HCT116 (cell line): ENCODE data around the gene MAGEA9. TPM values are rescaled to one million over a fixed set of nuclear protein-coding genes. Genes with fewer than 3 reads are reported as not detected.

Experiments
- ATAC-seq: fragments of 200-7000 bp; cut with Tn5 transposase; 2 replicates; pipeline ENCODE4 v1.9.1; 2020; ENCODE audit warnings: mild to moderate bottlenecking, moderate library complexity
- BruUV-seq: library from RNA; stranded (reverse); fragments of 400-500 nt; replicated peaks from 2 replicates; lab custom pipeline; 2021; lab: Mats Ljungman, UMichigan
- CTCF ChIA-PET: fragments of 300-600 bp; sonication (Branson Sonifier 250); formaldehyde crosslinking; loops from one replicate; lab custom pipeline; 2021; ENCODE audit warnings: antibody characterized with exemption; lab: Charles Lee
- POLR2A ChIA-PET: fragments of 300-600, 350-600 bp; sonication (Branson Sonifier 250); formaldehyde crosslinking; loops from one replicate; lab custom pipeline; 2021; ENCODE audit warnings: antibody characterized with exemption; lab: Charles Lee
- RAD21 ChIA-PET, 2 experiments: fragments of 300-600 bp; sonication (Branson Sonifier 250); formaldehyde crosslinking; loops; one replicate each; lab custom pipeline; 2023; ENCODE audit warnings: low total read pairs in 2 of 2; ENCODE audit not compliant: uncharacterized antibody in 2 of 2, unreplicated experiment in 2 of 2, low non-redundant PET in 1 of 2; lab: Charles Lee
- DNase-seq: peaks from one replicate; pipeline ENCODE4 v3.0.0-alpha.2; 2010; ENCODE audit warnings: low read depth, low spot score
- H2AFZ ChIP-seq: fragments of 200-600 bp; shearing (Covaris generic), sonication (generic); 2 replicates; pipeline ENCODE4 v1.6.1; 2017; ENCODE audit warnings: low read depth, mixed run types, mixed read lengths, antibody characterized with exemption, low read length; ENCODE audit not compliant: poor library complexity, severe bottlenecking
- H3K27ac ChIP-seq: 2 replicates; pipeline ENCODE4 v1.5.1; 2012; ENCODE audit warnings: low read depth, low read length
- H3K27me3 ChIP-seq: fragments of 200-600 bp; sonication (generic); 2 replicates; pipeline ENCODE4 v1.6.1; 2016; ENCODE audit warnings: mixed run types, low read length, mixed read lengths; ENCODE audit not compliant: insufficient read depth
- H3K36me3 ChIP-seq, 2 experiments: fragments of 200-500 bp in 1 of 2; fragments of 200-600 bp in 1 of 2; sonication (Bioruptor generic) in 1 of 2; sonication (generic) in 1 of 2; 2 replicates each; pipeline versions ENCODE4 v1.5.1 to v1.6.1; 2014 to 2016; ENCODE audit warnings: low read length in 2 of 2, inconsistent platforms in 1 of 2, mixed read lengths in 1 of 2, mixed run types in 1 of 2; ENCODE audit not compliant: insufficient read depth in 2 of 2, control insufficient read depth in 1 of 2
- H3K4me1 ChIP-seq, 2 experiments: fragments of 200-600 bp in 1 of 2; sonication (generic) in 1 of 2; 2 replicates each; pipeline versions ENCODE4 v1.5.1 to v1.6.1; 2012 to 2017; ENCODE audit warnings: low read length in 2 of 2, inconsistent platforms in 1 of 2, mild to moderate bottlenecking in 1 of 2, mixed read lengths in 1 of 2, mixed run types in 1 of 2, moderate library complexity in 1 of 2; ENCODE audit not compliant: insufficient read depth in 2 of 2, control insufficient read depth in 1 of 2
- H3K4me2 ChIP-seq: fragments of 200-600 bp; sonication (generic); 2 replicates; pipeline ENCODE4 v1.6.1; 2017; ENCODE audit warnings: mixed run types, low read length, mixed read lengths
- H3K4me3 ChIP-seq, 2 experiments: fragments of 200-600 bp in 1 of 2; sonication (generic) in 1 of 2; replicated peaks in 1 of 2; 2 replicates each; pipeline ENCODE4 v1.5.1; 2011 to 2016; ENCODE audit warnings: low read length in 2 of 2, control low read depth in 1 of 2, low read depth in 1 of 2, mild to moderate bottlenecking in 1 of 2, mixed read lengths in 1 of 2, mixed run types in 1 of 2
- H3K79me2 ChIP-seq: fragments of 200-600 bp; sonication (generic); 2 replicates; pipeline ENCODE4 v1.6.1; 2017; ENCODE audit warnings: mild to moderate bottlenecking, mixed run types, low read length, moderate library complexity, mixed read lengths; ENCODE audit not compliant: insufficient read depth
- H3K9ac ChIP-seq: fragments of 200-600 bp; sonication (generic); 2 replicates; pipeline ENCODE4 v1.6.1; 2016; ENCODE audit warnings: low read length, mixed read lengths
- H3K9me2 ChIP-seq: fragments of 200-600 bp; sonication (generic), shearing (Covaris generic); 2 replicates; pipeline ENCODE4 v1.6.1; 2017; ENCODE audit warnings: mixed run types, mild to moderate bottlenecking, moderate library complexity; ENCODE audit not compliant: insufficient read depth
- H3K9me3 ChIP-seq, 2 experiments: fragments of 200-500 bp in 1 of 2; fragments of 200-600 bp in 1 of 2; sonication (Bioruptor generic) in 1 of 2; sonication (generic) in 1 of 2; 2 replicates each; pipeline ENCODE4 v1.6.1; 2014 to 2017; ENCODE audit warnings: low read length in 2 of 2, mixed read lengths in 2 of 2, inconsistent platforms in 1 of 2, low read depth in 1 of 2, mild to moderate bottlenecking in 1 of 2, mixed run types in 1 of 2, moderate library complexity in 1 of 2; ENCODE audit not compliant: control insufficient read depth in 1 of 2, insufficient read depth in 1 of 2
- H4K20me1 ChIP-seq: fragments of 200-600 bp; sonication (generic), shearing (Covaris generic); 2 replicates; pipeline ENCODE4 v1.6.1; 2017; ENCODE audit warnings: mixed run types, mild to moderate bottlenecking, moderate library complexity; ENCODE audit not compliant: insufficient read depth
- CBX3 ChIP-seq: IDR thresholded peaks from 2 replicates; pipeline ENCODE4 v1.6.1; 2012; ENCODE audit warnings: low read depth
- CEBPB ChIP-seq: IDR thresholded peaks from 2 replicates; pipeline ENCODE4 v1.6.1; 2012; ENCODE audit warnings: low read depth
- ELF1 ChIP-seq: IDR thresholded peaks from 2 replicates; pipeline ENCODE4 v1.6.1; 2012; ENCODE audit warnings: low read depth, borderline replicate concordance
- EZH2 ChIP-seq: fragments of 200-600 bp; sonication (generic); IDR thresholded peaks from 2 replicates; pipeline ENCODE4 v1.6.1; 2017; ENCODE audit warnings: antibody characterized with exemption, mixed run types
- EZH2phosphoT487 ChIP-seq: fragments of 200-600 bp; IDR thresholded peaks from 2 replicates; pipeline ENCODE4 v1.6.1; 2018; ENCODE audit warnings: antibody characterized with exemption, borderline replicate concordance
- FOSL1 ChIP-seq: IDR thresholded peaks from 2 replicates; pipeline ENCODE4 v1.6.1; 2012; ENCODE audit warnings: low read depth
- JUND ChIP-seq: IDR thresholded peaks from 2 replicates; pipeline ENCODE4 v1.6.1; 2012
- POLR2AphosphoS5 ChIP-seq: IDR thresholded peaks from 2 replicates; pipeline ENCODE4 v1.6.1; 2011; ENCODE audit warnings: mild to moderate bottlenecking, low read depth, low read length, moderate library complexity
- RAD21 ChIP-seq: IDR thresholded peaks from 2 replicates; pipeline ENCODE4 v1.6.1; 2012; ENCODE audit warnings: low read depth, mild to moderate bottlenecking
- SP1 ChIP-seq: IDR thresholded peaks from 2 replicates; pipeline ENCODE4 v1.6.1; 2012; ENCODE audit warnings: low read depth
- TCF7L2 ChIP-seq: IDR thresholded peaks from 2 replicates; pipeline ENCODE4 v1.7.0; 2011; ENCODE audit warnings: borderline replicate concordance, inconsistent platforms; ENCODE audit not compliant: insufficient read depth, insufficient read length; ENCODE audit errors: extremely low read depth
- YY1 ChIP-seq: IDR thresholded peaks from 2 replicates; pipeline ENCODE4 v1.6.1; 2011; ENCODE audit warnings: low read length, low read depth, moderate library complexity, mild to moderate bottlenecking; ENCODE audit not compliant: insufficient replicate concordance; ENCODE audit errors: extremely low read depth
- ZFX ChIP-seq: fragments of 450-650 bp; IDR thresholded peaks from 2 replicates; pipeline ENCODE4 v1.6.1; 2017
- intact Hi-C: fragments of 100-400 bp; cut with micrococcal nuclease; formaldehyde crosslinking; loops from 2 replicates; pipeline ENCODE4 v1.10.0; 2022
- total RNA-seq: library from RNA; stranded (reverse); gene quantifications from one replicate; pipeline ENCODE4 v1.2.1, GENCODE V29; 2021; ENCODE audit not compliant: unreplicated experiment
- TF ChIP-seq, protein P1 (sequence below): IDR thresholded peaks from 2 replicates; pipeline ENCODE4 v1.6.1; 2011; ENCODE audit warnings: mild to moderate bottlenecking, low read length, moderate library complexity; ENCODE audit not compliant: insufficient replicate concordance; ENCODE audit errors: extremely low read depth

MAGEA9 gene
- total RNA-seq, 1 experiment from 2014 or later = not detected

DNA sequence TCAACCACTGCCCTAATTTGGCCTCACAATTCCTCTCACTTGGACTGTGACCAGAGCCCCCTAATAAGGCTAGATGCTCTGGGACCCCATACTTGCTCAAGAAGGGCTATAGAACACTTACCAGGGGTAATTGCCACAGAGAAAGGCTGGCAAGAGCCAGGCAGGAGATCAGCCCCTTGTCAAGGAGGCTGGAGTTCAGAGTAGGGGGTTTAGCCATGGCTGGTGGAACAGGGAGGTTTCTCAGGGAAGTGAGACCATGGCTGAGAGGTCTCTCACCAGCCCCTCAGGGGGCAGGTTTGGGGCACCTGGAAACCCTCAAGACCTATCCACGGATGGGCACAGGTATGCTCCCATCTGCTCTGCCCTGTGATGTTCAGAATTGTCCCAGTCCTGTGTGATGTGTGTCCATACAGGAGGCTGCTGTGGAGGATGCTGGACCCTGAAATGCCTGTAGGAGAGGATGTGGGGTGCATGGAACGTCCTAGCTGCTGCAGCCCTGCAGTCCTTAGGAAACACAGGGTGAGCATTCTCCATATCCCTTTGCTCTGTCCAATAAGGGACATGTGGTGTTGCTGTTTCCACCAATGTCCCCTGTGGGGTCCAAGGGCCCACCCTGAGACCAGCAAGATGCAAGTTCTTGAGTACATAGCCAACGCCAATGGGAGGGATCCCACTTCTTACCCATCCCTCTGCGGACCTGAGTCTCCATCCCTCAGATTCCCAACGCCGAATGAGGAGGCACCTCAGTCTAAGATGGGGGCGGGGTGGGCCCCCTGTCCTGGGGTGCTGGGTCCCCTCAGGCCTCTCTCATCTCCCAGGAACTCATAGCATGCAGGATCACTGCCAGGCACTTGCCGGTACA, 24.3 kb upstream of the MAGEA9 start:
- Histone ChIP-seq H2AFZ (no peak overlapping the region), H3K4me1 (no peaks in the 10 kb centered on the region), H3K27me3 (no peaks in the 10 kb centered on the region), H3K9me2 (no peaks in the 10 kb centered on the region), H3K4me2 (no peak overlapping the region)
- ATAC-seq (no peak), DNase-seq (no peak)
- no TSS peak for BruUV-seq
- RAD21 ChIA-PET = no interaction called here
- TF ChIP-seq EZH2 = no peak
- no peak for TF ChIP-seq FOSL1
- TF ChIP-seq JUND = no peak
- TF ChIP-seq ELF1 = no peak
- TF ChIP-seq TCF7L2 = no peak
- no peak for TF ChIP-seq RAD21
- no peak for TF ChIP-seq YY1
- no peak for TF ChIP-seq POLR2AphosphoS5
- no peak for TF ChIP-seq CEBPB
- no peak for TF ChIP-seq ZFX
- TF ChIP-seq, protein P1, sequence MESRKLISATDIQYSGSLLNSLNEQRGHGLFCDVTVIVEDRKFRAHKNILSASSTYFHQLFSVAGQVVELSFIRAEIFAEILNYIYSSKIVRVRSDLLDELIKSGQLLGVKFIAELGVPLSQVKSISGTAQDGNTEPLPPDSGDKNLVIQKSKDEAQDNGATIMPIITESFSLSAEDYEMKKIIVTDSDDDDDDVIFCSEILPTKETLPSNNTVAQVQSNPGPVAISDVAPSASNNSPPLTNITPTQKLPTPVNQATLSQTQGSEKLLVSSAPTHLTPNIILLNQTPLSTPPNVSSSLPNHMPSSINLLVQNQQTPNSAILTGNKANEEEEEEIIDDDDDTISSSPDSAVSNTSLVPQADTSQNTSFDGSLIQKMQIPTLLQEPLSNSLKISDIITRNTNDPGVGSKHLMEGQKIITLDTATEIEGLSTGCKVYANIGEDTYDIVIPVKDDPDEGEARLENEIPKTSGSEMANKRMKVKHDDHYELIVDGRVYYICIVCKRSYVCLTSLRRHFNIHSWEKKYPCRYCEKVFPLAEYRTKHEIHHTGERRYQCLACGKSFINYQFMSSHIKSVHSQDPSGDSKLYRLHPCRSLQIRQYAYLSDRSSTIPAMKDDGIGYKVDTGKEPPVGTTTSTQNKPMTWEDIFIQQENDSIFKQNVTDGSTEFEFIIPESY = no peak
- no peak for TF ChIP-seq SP1
- no peak for TF ChIP-seq EZH2phosphoT487
- no peak for TF ChIP-seq CBX3
- TF ChIP-seq, all 23 proteins: peak for 0
- ChIA-PET POLR2A (no interaction called here), CTCF (no interaction called here)
- H4K20me1 ChIP-seq = no peaks in the 10 kb centered on the region
- H3K79me2 ChIP-seq = no peaks in the 10 kb centered on the region
- H3K9ac ChIP-seq = no peak overlapping the region
- H3K4me3 ChIP-seq = no peak overlapping the region
- no peaks in the 10 kb centered on the region for H3K9me3 ChIP-seq
- no peak overlapping the region for H3K27ac ChIP-seq
- intact Hi-C loops = no loop called here
- no peaks in the 10 kb centered on the region for H3K36me3 ChIP-seq
